Skeletal muscle satellite cell (primary cell): ENCODE data around the gene FOXJ1.

Experiments used
- H3K27me3 ChIP-seq: 2 replicates; pipeline ENCODE4 v1.7.0; 2013; ENCODE audit warnings: low read length; ENCODE audit not compliant: control insufficient read depth, insufficient read depth
- H3K36me3 ChIP-seq: 2 replicates; pipeline ENCODE4 v1.7.0; 2013; ENCODE audit warnings: mild to moderate bottlenecking, control low read depth, low read length; ENCODE audit not compliant: insufficient read depth
- H3K4me1 ChIP-seq: 2 replicates; pipeline ENCODE4 v1.7.0; 2013; ENCODE audit warnings: low read length; ENCODE audit not compliant: control insufficient read depth, insufficient read depth
- H3K4me2 ChIP-seq: 2 replicates; pipeline ENCODE4 v1.7.0; 2013; ENCODE audit warnings: mild to moderate bottlenecking, low read length
- H3K4me3 ChIP-seq: 2 replicates; pipeline ENCODE4 v1.7.0; 2013; ENCODE audit warnings: low read length
- H3K9ac ChIP-seq: 2 replicates; pipeline ENCODE4 v1.7.0; 2013; ENCODE audit warnings: mild to moderate bottlenecking, low read depth, low read length, moderate library complexity
- H3K9me3 ChIP-seq: replicated peaks from 2 replicates; pipeline ENCODE4 v1.7.0; 2013; ENCODE audit warnings: mild to moderate bottlenecking, control low read depth, low read length

FOXJ1 gene

DNA sequence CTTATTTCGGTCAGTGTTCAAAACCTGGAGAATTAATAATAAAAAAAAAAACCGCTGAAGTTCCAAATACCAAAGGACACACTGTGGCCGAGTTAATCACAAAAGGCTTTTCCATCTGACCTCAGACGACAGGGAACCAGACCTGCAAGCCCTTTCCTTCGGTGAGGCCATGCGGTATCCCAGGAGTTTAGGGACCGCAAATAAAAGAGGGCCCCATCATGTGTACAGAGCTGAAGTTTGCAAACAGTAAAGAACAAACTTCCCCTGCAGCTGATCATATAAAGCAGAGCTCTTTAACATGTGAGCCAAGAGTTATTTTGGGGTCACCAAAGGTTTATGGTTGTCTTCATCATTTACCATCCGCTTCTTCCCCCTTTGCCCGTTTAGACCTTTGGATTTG lies 33.0 kb upstream of the FOXJ1 start:
- H3K9ac ChIP-seq, result no peak overlapping the region
- H3K4me1 ChIP-seq, result no peaks in the 10 kb centered on the region
- no peak overlapping the region for H3K4me2 ChIP-seq
- no peak overlapping the region for H3K4me3 ChIP-seq
- H3K27me3 ChIP-seq, result peaks cover 9% of the 10 kb centered on the region
- no peaks in the 10 kb centered on the region for H3K36me3 ChIP-seq
- H3K9me3 ChIP-seq, result no peaks in the 10 kb centered on the region

DNA sequence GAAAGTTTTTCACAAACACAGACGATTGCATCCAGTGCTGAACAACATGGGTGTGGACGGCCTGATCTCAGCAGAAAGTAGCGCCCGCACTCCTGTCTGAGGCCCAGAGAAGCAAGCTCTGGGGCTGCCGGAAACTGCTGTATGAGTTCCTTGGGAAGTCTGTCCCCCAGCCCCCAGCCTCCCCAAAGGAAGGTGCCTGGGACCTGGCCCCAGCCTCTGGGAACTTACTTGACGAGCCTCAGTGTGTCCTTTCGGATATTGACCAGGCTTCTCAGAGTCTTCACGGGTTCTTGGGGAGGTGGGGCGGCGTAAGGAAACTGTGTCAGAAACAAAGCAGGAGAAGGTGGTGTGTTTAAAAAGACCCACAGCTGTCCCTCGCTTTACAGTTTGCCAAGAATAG lies 32.4 kb upstream of the FOXJ1 start:
- Histone ChIP-seq H3K9ac (no peak overlapping the region), H3K9me3 (no peaks in the 10 kb centered on the region), H3K36me3 (no peaks in the 10 kb centered on the region), H3K27me3 (peaks cover 12% of the 10 kb centered on the region), H3K4me3 (no peak overlapping the region), H3K4me1 (no peaks in the 10 kb centered on the region), H3K4me2 (no peak overlapping the region)

DNA sequence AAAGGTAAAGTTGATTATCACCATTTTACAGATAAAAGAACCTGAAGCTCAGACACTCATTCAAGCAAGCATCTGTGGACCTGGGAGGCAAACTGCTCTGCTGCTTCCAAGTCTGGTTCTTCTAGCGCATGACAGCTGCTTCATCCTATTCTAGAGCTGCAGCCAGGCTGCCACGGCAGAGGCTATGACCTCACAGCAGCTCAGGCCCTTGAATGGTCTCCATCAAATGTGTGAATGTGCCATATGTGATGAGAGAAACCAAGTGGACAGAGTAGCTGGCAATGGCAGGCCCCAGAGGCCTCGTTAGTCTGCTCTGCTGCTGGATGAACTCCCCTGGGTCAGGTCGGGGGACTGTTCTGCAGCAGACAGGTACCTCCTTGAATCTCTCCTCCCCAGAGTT lies 30.7 kb upstream of the FOXJ1 start:
- no peaks in the 10 kb centered on the region for H3K36me3 ChIP-seq
- H3K9ac ChIP-seq, result no peak overlapping the region
- peaks cover 20% of the 10 kb centered on the region for H3K27me3 ChIP-seq
- H3K4me3 ChIP-seq, result no peak overlapping the region
- H3K4me2 ChIP-seq, result no peak overlapping the region
- H3K4me1 ChIP-seq, result no peaks in the 10 kb centered on the region
- H3K9me3 ChIP-seq, result no peaks in the 10 kb centered on the region

DNA sequence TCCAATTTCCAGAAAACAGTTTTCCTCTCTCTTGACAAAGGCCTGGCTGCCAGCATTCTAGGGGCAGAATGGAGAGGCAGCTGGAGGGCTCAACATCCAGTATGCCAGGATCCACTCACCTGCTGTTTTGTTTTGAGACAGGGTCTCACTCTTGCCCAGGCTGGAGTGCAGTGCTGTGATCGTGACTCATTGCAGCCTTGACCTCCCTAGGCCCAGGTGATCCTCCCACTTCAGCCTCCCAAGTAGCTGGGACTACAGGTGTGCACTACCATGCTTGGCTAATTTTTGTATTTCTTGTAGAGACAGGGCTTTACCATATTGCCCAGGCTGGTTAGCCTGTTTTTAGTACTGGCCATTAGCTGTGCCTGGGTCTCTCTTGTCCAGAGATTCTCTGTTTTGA lies 29.1 kb upstream of the FOXJ1 start:
- H3K4me2 ChIP-seq, result no peak overlapping the region
- H3K4me1 ChIP-seq, result no peaks in the 10 kb centered on the region
- H3K9me3 ChIP-seq, result no peaks in the 10 kb centered on the region
- no peaks in the 10 kb centered on the region for H3K36me3 ChIP-seq
- H3K27me3 ChIP-seq, result peaks cover 27% of the 10 kb centered on the region
- no peak overlapping the region for H3K4me3 ChIP-seq
- H3K9ac ChIP-seq, result no peak overlapping the region

DNA sequence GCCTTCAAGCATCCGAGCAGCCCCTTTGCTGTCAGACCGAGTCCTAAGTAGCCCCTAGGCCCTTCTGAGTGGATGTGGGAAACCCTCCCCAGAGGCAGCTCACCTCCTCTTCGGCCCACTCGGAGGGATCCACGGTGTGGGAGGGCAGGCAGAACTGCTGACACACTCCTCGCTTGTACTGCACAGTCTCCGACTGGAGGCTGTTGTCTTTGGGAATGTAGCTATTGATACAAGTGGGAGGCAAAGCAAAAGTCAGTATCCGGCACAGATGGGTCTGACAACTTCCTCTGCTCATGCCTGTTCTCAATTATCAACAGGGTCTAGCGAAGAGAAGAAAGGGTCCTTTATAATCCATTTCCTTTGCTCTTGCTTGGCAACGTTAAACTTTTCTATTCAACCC lies 25.9 kb upstream of the FOXJ1 start:
- Histone ChIP-seq H3K4me3 (no peak overlapping the region), H3K9me3 (no peaks in the 10 kb centered on the region), H3K9ac (no peak overlapping the region), H3K4me1 (no peaks in the 10 kb centered on the region), H3K27me3 (peaks cover 31% of the 10 kb centered on the region), H3K4me2 (no peak overlapping the region), H3K36me3 (no peaks in the 10 kb centered on the region)

DNA sequence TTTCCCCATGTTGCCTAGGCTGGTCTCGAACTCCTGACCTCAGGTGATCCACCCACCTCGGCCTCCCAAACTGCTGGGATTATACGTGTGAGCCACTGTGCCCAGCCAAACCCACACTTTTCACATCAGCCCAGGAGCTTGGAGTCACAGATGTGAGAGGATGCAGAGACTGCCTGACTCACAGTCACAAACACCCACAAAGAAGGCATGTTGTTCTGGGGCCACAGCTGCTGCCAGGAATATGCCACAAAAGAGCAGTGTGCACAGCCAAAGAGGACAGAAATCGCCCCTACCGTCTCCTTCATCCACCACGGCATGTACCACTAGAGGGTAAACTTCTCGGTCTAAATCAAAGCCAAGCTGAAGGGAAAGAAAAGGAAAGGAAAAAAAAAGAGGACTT lies 25.1 kb upstream of the FOXJ1 start:
- no peaks in the 10 kb centered on the region for H3K9me3 ChIP-seq
- no peak overlapping the region for H3K4me2 ChIP-seq
- no peaks in the 10 kb centered on the region for H3K36me3 ChIP-seq
- no peak overlapping the region for H3K4me3 ChIP-seq
- H3K27me3 ChIP-seq, result peaks cover 34% of the 10 kb centered on the region
- H3K9ac ChIP-seq, result no peak overlapping the region
- H3K4me1 ChIP-seq, result no peaks in the 10 kb centered on the region

DNA sequence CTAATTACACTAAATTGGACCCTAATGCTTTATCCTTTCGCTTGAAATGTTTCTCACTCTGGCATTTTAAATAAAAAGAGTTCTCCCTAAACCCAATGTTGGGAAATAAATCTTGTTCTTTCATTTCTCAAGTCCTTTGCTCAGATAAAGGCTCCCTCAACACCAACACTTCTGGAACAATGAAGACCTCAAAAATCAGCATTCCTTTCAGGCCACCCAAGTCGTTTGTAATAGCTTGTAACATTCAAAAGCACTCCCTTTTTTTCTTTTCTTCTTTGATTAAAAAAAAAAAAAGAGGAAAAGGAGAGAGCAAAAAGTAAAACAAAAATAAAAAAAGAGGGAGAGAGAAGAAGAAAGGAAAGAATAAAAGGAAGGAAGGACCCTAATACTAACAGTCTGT lies 23.3 kb upstream of the FOXJ1 start:
- H3K9ac ChIP-seq, result no peak overlapping the region
- no peak overlapping the region for H3K4me3 ChIP-seq
- no peaks in the 10 kb centered on the region for H3K4me1 ChIP-seq
- H3K36me3 ChIP-seq, result no peaks in the 10 kb centered on the region
- no peaks in the 10 kb centered on the region for H3K9me3 ChIP-seq
- peaks cover 40% of the 10 kb centered on the region for H3K27me3 ChIP-seq
- no peak overlapping the region for H3K4me2 ChIP-seq

DNA sequence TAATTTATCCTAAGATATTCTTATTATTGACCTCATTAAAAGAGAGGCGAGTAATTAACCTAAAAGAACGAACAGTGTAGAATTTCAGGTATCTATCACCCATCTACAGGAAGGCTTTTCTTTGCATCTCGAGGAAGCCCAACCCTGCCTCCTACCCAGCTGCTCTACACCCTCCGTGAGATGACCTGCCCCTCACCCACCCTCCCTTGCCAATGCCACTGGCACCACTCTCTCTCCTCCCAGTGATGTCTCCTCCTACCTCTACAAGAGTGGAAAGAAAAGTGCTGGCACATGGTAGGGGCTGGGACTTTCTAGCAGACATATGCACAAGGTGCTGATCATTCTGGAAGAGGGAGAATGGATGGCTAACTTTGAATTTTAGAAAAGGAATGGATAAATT lies 22.9 kb upstream of the FOXJ1 start:
- no peaks in the 10 kb centered on the region for H3K9me3 ChIP-seq
- no peaks in the 10 kb centered on the region for H3K4me1 ChIP-seq
- H3K9ac ChIP-seq, result no peak overlapping the region
- H3K4me3 ChIP-seq, result no peak overlapping the region
- H3K27me3 ChIP-seq, result peaks cover 39% of the 10 kb centered on the region
- no peak overlapping the region for H3K4me2 ChIP-seq
- no peaks in the 10 kb centered on the region for H3K36me3 ChIP-seq

DNA sequence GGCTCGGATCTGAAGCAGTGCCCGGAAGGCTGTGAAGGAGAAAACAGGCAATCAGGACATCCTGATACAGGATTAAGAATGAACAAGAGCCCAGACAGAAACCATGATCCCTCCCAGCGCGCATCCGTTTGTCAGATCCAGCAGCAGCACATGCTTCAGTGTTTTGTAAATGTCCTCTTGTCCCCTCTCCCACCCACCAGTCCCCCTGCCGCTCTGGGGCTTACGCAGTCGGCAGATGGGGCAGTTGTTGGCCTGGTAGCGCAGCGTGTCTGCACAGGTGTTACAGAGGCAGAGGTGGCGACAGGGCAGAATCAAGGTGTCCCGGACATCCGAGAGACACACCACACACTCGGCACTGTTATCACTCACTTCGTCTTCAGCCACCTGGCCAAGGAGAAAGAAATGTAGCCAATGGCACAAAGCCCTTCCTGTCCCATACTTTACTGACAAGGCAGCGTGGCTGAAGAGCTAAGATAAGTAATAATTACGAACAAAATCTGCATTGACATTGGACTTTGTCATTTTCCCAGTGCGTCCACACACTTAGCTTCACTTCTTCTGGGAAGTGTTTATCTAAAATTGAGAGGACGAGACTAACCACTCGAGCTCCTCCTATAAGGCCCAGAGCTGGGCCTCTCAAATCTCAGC lies 20.7 kb upstream of the FOXJ1 start:
- H3K4me2 ChIP-seq, result no peak overlapping the region
- H3K4me1 ChIP-seq, result no peaks in the 10 kb centered on the region
- no peak overlapping the region for H3K4me3 ChIP-seq
- no peaks in the 10 kb centered on the region for H3K9me3 ChIP-seq
- no peak overlapping the region for H3K9ac ChIP-seq
- no peaks in the 10 kb centered on the region for H3K36me3 ChIP-seq
- H3K27me3 ChIP-seq, result peaks cover 45% of the 10 kb centered on the region

DNA sequence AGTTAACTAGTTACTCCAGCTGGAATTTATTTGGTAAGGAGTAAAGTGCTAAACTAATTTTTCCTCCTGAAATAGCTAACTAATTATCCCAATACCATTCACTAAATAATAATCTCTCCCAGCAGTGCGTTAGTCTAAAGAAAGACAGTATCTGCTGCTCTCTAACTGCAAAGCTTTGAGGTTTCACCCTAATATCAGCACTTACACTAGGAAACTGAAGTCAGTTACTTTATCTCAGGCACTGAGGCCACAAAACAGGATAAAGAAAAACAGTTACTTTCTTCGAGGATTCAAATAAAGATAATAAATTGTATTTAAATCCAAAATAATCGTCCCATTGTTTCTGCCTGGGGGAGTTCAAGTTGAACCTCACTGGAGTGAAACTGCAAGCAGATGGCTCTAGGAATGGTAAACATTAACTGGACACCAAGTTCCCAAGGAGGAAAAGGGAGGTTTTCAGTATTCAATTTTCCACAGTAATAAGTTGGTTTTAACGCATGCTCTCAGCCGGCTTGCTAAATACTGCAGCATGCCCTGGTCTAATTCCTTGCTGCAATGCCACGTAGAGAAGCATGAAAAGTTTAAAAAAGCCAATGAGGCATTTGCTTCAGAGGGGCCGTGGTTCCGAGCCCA lies 20.0 kb upstream of the FOXJ1 start:
- H3K9me3 ChIP-seq, result no peaks in the 10 kb centered on the region
- H3K9ac ChIP-seq, result no peak overlapping the region
- no peak overlapping the region for H3K4me3 ChIP-seq
- H3K4me1 ChIP-seq, result no peaks in the 10 kb centered on the region
- no peaks in the 10 kb centered on the region for H3K36me3 ChIP-seq
- H3K4me2 ChIP-seq, result no peak overlapping the region
- peaks cover 47% of the 10 kb centered on the region for H3K27me3 ChIP-seq

DNA sequence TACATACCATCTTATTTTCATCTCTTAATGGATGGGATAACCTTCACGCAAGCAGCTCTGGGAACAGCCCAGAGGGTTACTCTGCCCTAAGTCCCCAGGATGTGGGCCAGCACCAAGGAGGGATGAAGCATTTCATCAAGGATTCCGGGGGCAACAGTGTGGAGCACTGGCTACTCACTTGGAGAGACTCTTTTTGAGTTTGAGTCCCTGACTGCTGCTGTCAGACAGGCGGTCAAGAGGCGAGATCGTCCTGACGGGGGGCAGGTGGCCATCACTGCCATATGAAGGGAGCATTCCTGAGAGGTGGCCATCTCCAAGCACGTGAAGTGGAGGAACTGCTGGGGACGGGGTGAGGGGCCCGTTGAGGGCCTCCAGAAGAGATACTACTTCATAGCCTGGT lies 18.1 kb upstream of the FOXJ1 start:
- no peaks in the 10 kb centered on the region for H3K36me3 ChIP-seq
- no peak overlapping the region for H3K9ac ChIP-seq
- peaks cover 63% of the 10 kb centered on the region for H3K27me3 ChIP-seq

DNA sequence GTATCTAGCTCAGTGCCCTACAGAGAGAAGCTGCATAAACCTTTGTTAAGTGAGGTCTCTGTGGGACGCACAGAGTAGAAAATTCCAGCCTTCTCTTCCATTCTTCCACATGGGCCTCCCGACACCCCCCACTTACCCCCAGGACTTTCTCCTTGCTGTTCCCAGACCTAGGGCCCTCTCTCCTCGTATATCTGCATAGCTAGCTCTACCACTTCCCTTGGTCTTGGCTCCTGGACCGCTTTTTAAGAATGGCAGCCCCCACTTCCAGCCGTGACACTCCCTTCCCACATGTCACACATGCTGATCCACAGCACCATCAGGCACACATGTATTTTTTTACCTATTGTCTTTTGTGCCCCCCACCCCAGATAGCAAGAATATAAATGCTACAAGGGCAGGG lies 16.7 kb upstream of the FOXJ1 start:
- no peaks in the 10 kb centered on the region for H3K4me1 ChIP-seq
- H3K9ac ChIP-seq, result no peak overlapping the region
- H3K4me3 ChIP-seq, result no peak overlapping the region
- no peak overlapping the region for H3K4me2 ChIP-seq
- peaks cover 67% of the 10 kb centered on the region for H3K27me3 ChIP-seq
- H3K36me3 ChIP-seq, result no peaks in the 10 kb centered on the region
- no peaks in the 10 kb centered on the region for H3K9me3 ChIP-seq

More for the DNA sequence above, 18.1 kb upstream of the FOXJ1 start:
- Histone ChIP-seq H3K4me3 (no peak overlapping the region), H3K4me1 (no peaks in the 10 kb centered on the region), H3K4me2 (no peak overlapping the region), H3K9me3 (no peaks in the 10 kb centered on the region)
